NCI-H526 (cell line): ENCODE measurements around the gene CD68.
A peak's percentile ranks its signal among the peaks of the same experiment; 100 is the strongest.
"Not testable (repeated sequence)": the region's sequence is repeated elsewhere in the genome, so short reads cannot be mapped to it uniquely, and the experiment has no call there.

ENCODE experiments used
- DNase-seq, 2 experiments: peaks; one replicate each; lab custom pipeline; 2025; lab: John Stamatoyannopoulos, UW

CD68 gene

GRCh38 chr17:7580604-7581575 lies 1.5 kb downstream of the CD68 start:
- no peak for DNase-seq

- no peak for DNase-seq
Measured at GRCh38 chr17:7582396-7583252, 3.2 kb downstream of the CD68 start.

- peak; percentile 82 to 93 for DNase-seq
Measured at GRCh38 chr17:7583253-7584109, 4.0 kb downstream of the CD68 start, which contains the start of gene MPDU1. Gene MPDU1, plus strand, starts transcription at chr17:7583852. Its CDS starts 11 bp downstream, at chr17:7583863.

GRCh38 chr17:7586673-7587419 lies 7.4 kb downstream of the CD68 start:
- peak; percentile 44 to 73 for DNase-seq

GRCh38 chr17:7587420-7588151 lies 8.1 kb downstream of the CD68 start:
- no peak for DNase-seq

- no peak for DNase-seq
Measured at GRCh38 chr17:7588553-7589203, 9.2 kb downstream of the CD68 start.

- peak; percentile 56 to 87 for DNase-seq
Measured at GRCh38 chr17:7589204-7589868, 9.9 kb downstream of the CD68 start.

- DNase-seq: peak in 1 of 2 experiments; percentile 35
Measured at GRCh38 chr17:7589891-7590691, 10.7 kb downstream of the CD68 start, which contains the start of gene SOX15. Gene SOX15, minus strand, starts transcription at chr17:7590094. Its CDS starts 418 bp downstream, at chr17:7589676.

GRCh38 chr17:7590743-7591142 lies 11.3 kb downstream of the CD68 start:
- DNase-seq: no peak

GRCh38 chr17:7591596-7591995 lies 12.2 kb downstream of the CD68 start:
- no peak for DNase-seq

GRCh38 chr17:7592422-7593021 lies 13.1 kb downstream of the CD68 start:
- DNase-seq: no peak

- no peak for DNase-seq
Measured at GRCh38 chr17:7593296-7593695, 13.9 kb downstream of the CD68 start.

GRCh38 chr17:7597561-7597960 lies 18.1 kb downstream of the CD68 start:
- DNase-seq: not testable (repeated sequence)

GRCh38 chr17:7606280-7606679 lies 26.8 kb downstream of the CD68 start:
- DNase-seq: no peak

- DNase-seq: no peak
Measured at GRCh38 chr17:7610641-7611040, 31.2 kb downstream of the CD68 start.

- no peak for DNase-seq
Measured at GRCh38 chr17:7611635-7612293, 32.3 kb downstream of the CD68 start.

- no peak for DNase-seq
Measured at GRCh38 chr17:7612294-7612640, 32.8 kb downstream of the CD68 start.
